Ovary (tissue), 3 donors: ENCODE results near the gene ABCC3.

Experiments
- POLR2A ChIP-seq: fragments of 450-650 bp; IDR thresholded peaks from one replicate; pipeline ENCODE4 v1.6.1; 2017; ENCODE audit warnings: antibody characterized with exemption, mild to moderate bottlenecking, moderate library complexity
- TF ChIP-seq, protein P1 (sequence below), 3 donors: fragments of 450-650 bp in 2 of 3; fragments of 200-600 bp in 1 of 3; IDR thresholded peaks; one replicate each; pipeline versions ENCODE4 v1.5.1 to v1.8.0; 2016 to 2022; ENCODE audit warnings: antibody characterized with exemption in 3 of 3, mild to moderate bottlenecking in 1 of 3
- donor health status: DM: no; HTN: no; CAD: no.

DNA sequence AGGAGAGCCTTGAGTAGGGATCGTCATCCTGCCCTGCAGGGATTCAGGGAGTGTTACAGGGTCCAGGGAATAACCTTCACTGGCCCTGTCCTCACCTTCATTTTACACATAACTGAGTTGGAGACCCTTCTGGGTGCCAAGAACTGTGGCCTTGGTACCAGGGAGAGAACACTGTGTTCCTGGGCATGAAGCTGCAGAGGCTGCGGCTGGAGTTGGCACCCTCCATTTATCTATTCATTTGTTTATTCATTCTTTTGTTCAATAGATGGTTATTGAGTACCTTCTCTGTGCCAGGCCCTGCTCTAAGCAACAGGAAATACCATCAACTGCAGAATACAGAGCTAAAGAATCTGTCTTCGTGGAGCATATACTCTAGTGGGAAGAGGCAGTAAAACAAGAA lies 6.7 kb downstream of the ABCC3 start:
- TF ChIP-seq, protein P1, sequence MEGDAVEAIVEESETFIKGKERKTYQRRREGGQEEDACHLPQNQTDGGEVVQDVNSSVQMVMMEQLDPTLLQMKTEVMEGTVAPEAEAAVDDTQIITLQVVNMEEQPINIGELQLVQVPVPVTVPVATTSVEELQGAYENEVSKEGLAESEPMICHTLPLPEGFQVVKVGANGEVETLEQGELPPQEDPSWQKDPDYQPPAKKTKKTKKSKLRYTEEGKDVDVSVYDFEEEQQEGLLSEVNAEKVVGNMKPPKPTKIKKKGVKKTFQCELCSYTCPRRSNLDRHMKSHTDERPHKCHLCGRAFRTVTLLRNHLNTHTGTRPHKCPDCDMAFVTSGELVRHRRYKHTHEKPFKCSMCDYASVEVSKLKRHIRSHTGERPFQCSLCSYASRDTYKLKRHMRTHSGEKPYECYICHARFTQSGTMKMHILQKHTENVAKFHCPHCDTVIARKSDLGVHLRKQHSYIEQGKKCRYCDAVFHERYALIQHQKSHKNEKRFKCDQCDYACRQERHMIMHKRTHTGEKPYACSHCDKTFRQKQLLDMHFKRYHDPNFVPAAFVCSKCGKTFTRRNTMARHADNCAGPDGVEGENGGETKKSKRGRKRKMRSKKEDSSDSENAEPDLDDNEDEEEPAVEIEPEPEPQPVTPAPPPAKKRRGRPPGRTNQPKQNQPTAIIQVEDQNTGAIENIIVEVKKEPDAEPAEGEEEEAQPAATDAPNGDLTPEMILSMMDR (IDR thresholded peaks at IDR 0.05): no peak
- no peak for TF ChIP-seq POLR2A
